ENCODE data around the gene LPCAT1.

DNA sequence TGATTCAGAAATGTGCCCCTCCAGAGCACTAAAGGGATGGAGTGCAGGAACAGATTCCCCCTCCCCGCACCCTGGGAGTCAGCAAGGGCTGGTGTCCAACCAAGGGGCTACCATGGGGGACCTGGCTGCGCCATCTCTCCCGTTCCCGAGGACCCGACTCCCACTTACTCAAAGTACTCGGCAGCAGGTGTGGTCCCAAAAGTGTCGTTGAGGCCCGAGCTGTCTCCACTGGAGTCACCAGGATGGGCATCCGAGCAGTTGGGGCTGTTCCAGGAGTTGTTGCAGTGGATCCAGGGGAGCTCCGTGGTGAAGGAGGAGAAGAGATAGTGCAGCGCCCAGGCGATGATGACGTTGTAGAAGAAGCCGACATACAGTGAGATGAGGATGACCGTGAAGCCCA lies 91.5 kb downstream of the LPCAT1 start:
- no peak for TF ChIP-seq PPARA (CRISPR knock-in tag; IDR thresholded peaks at IDR 0.05; ENCODE audit: borderline replicate concordance)
- TF ChIP-seq RARB (CRISPR knock-in tag; IDR thresholded peaks at IDR 0.05), result no peak
- TF ChIP-seq ARNTL (CRISPR knock-in tag; IDR thresholded peaks at IDR 0.05; ENCODE audit: borderline replicate concordance, low read depth), result no peak
- TF ChIP-seq ZFP30 (CRISPR knock-in tag; IDR thresholded peaks at IDR 0.05), result no peak
- TF ChIP-seq, protein P1, sequence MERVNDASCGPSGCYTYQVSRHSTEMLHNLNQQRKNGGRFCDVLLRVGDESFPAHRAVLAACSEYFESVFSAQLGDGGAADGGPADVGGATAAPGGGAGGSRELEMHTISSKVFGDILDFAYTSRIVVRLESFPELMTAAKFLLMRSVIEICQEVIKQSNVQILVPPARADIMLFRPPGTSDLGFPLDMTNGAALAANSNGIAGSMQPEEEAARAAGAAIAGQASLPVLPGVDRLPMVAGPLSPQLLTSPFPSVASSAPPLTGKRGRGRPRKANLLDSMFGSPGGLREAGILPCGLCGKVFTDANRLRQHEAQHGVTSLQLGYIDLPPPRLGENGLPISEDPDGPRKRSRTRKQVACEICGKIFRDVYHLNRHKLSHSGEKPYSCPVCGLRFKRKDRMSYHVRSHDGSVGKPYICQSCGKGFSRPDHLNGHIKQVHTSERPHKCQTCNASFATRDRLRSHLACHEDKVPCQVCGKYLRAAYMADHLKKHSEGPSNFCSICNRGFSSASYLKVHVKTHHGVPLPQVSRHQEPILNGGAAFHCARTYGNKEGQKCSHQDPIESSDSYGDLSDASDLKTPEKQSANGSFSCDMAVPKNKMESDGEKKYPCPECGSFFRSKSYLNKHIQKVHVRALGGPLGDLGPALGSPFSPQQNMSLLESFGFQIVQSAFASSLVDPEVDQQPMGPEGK (CRISPR knock-in tag; IDR thresholded peaks at IDR 0.05; ENCODE audit: borderline replicate concordance), result no peak
- TF ChIP-seq TOX (CRISPR knock-in tag; IDR thresholded peaks at IDR 0.05; ENCODE audit: borderline replicate concordance), result no peak
- no peak for TF ChIP-seq CSDC2 (CRISPR knock-in tag; IDR thresholded peaks at IDR 0.05)
- no peak for TF ChIP-seq SNAI2 (CRISPR knock-in tag; IDR thresholded peaks at IDR 0.05)
- TF ChIP-seq, protein P2, sequence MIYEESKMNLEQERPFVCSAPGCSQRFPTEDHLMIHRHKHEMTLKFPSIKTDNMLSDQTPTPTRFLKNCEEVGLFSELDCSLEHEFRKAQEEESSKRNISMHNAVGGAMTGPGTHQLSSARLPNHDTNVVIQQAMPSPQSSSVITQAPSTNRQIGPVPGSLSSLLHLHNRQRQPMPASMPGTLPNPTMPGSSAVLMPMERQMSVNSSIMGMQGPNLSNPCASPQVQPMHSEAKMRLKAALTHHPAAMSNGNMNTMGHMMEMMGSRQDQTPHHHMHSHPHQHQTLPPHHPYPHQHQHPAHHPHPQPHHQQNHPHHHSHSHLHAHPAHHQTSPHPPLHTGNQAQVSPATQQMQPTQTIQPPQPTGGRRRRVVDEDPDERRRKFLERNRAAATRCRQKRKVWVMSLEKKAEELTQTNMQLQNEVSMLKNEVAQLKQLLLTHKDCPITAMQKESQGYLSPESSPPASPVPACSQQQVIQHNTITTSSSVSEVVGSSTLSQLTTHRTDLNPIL (CRISPR knock-in tag; IDR thresholded peaks at IDR 0.05; ENCODE audit: low read depth), result no peak
- no peak for TF ChIP-seq ZFP3 (CRISPR knock-in tag; IDR thresholded peaks at IDR 0.05)
